ENCODE results near the gene CAND1.

- TF ChIP-seq, protein P1, sequence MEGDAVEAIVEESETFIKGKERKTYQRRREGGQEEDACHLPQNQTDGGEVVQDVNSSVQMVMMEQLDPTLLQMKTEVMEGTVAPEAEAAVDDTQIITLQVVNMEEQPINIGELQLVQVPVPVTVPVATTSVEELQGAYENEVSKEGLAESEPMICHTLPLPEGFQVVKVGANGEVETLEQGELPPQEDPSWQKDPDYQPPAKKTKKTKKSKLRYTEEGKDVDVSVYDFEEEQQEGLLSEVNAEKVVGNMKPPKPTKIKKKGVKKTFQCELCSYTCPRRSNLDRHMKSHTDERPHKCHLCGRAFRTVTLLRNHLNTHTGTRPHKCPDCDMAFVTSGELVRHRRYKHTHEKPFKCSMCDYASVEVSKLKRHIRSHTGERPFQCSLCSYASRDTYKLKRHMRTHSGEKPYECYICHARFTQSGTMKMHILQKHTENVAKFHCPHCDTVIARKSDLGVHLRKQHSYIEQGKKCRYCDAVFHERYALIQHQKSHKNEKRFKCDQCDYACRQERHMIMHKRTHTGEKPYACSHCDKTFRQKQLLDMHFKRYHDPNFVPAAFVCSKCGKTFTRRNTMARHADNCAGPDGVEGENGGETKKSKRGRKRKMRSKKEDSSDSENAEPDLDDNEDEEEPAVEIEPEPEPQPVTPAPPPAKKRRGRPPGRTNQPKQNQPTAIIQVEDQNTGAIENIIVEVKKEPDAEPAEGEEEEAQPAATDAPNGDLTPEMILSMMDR (IDR thresholded peaks at IDR 0.05), result no peak
- no peak for TF ChIP-seq EZH2 (IDR thresholded peaks at IDR 0.05; ENCODE audit: borderline replicate concordance, insufficient read depth, low read depth, low read length, poor library complexity, severe bottlenecking)
Measured at GRCh38 chr12:67339530-67339929, 70.4 kb downstream of the CAND1 start.
